ENCODE results near the gene CERK. TPM values are rescaled to one million over a fixed set of nuclear protein-coding genes. Genes with fewer than 3 reads are reported as not detected.

Gene CERK
- total RNA-seq, 2 experiments from 2014 or later, result 38.4 to 41.8 TPM

DNA sequence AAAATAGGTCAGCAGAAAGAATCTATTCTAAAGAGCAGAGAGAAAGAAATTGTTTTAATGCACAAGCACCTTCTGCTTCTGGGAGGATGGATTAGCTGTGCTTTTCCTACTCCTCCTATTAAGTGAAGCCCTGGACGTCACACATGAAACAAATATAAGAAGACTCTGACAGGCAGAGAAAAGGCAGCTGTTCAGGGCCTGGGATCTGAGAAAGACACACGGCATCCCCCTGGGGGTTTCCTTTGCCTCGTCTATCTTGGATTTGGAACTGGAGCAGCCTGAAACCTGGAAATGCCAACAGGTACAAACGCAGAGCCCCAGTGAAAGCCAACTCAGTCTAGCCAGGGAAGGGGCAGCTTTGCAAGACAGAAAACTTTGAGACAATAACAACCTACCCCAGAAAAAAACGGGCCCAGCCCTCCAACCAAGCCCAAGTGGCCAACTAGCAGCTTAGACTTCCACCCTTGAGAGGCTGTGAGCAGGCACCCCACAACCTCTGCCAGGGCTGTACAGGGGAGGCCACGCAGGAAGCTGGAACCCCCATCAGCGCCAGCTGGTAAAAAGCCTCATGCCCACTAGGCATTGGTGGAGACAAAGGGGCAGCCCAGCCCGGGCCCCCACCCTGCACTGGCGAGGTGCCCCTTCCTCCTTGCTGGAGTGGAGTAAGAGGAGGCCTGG, 7.3 kb downstream of the CERK start:
- peaks cover 21% of the 10 kb centered on the region for H3K36me3 Mint-ChIP-seq (ENCODE audit: low read depth)
- CTCF ChIA-PET, result interaction anchor here (1.0 to 1.6 kb wide), 4 partner anchors 28 to 167 kb away, joined by 3 to 6 read pairs (median 6); no protein-coding TSS in a partner anchor
- POLR2A ChIA-PET, result interaction anchor here (0.5 kb wide), 1 partner anchor 171 kb away, joined by 3 read pairs; no protein-coding TSS in a partner anchor

DNA sequence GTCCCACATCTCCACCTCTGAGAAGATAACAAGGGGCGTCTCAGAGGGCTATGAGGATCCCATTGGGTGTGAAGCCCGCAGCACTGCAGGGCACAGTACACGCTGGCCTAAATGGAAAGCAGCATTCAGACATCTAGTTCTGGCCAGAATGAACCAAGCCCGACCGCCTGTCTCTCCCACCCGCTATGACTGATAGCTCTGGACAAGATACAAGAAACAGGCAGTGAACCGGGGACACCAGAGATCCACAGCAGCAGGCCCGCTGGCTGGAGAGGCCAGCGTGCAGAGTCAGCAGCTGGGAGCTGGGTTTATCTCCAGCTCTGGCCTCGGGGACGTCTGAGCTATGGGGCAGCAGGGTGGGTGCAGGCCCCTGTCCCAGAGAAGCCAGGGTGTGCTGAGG, 9.6 kb downstream of the CERK start:
- H3K9me3 Mint-ChIP-seq, result no peaks in the 10 kb centered on the region
- peaks cover 18% of the 10 kb centered on the region for H3K36me3 Mint-ChIP-seq (ENCODE audit: low read depth)
- peak overlapping the region; percentile 11 for H3K27ac Mint-ChIP-seq
- DNase-seq (no peak), ATAC-seq (no peak)
- intact Hi-C loops (cut with micrococcal nuclease), result no loop called here
- no peak for TF ChIP-seq CTCF (IDR thresholded peaks at IDR 0.05)
- H3K4me1 Mint-ChIP-seq (ENCODE audit: low read depth), result peaks cover 55% of the 10 kb centered on the region
- H3K27me3 Mint-ChIP-seq, result no peaks in the 10 kb centered on the region
- CTCF ChIA-PET, result interaction anchor here (0.9 to 1.6 kb wide), 2 partner anchors 28 to 30 kb away, joined by 3 to 7 read pairs; no protein-coding TSS in a partner anchor
- POLR2A ChIA-PET, result interaction anchor here (1.0 kb wide), 1 partner anchor 10 kb away, joined by 6 read pairs; no protein-coding TSS in a partner anchor
- H3K4me3 Mint-ChIP-seq, result no peak overlapping the region

More for the DNA sequence above, 7.3 kb downstream of the CERK start:
- TF ChIP-seq CTCF (IDR thresholded peaks at IDR 0.05), result no peak
- Mint-ChIP-seq H3K27ac (peak overlapping the region; percentile 88), H3K9me3 (no peaks in the 10 kb centered on the region), H3K4me1 (ENCODE audit: low read depth) (peaks cover 65% of the 10 kb centered on the region), H3K27me3 (no peaks in the 10 kb centered on the region), H3K4me3 (no peak overlapping the region)
- DNase-seq (no peak), ATAC-seq (peak; percentile 18)
- intact Hi-C loops (cut with micrococcal nuclease), result no loop called here

- intact Hi-C loops (cut with micrococcal nuclease), result no loop called here
- Mint-ChIP-seq H3K27ac (peak overlapping the region; percentile 11), H3K4me3 (no peak overlapping the region), H3K9me3 (no peaks in the 10 kb centered on the region), H3K4me1 (ENCODE audit: low read depth) (peaks cover 55% of the 10 kb centered on the region), H3K36me3 (ENCODE audit: low read depth) (peaks cover 18% of the 10 kb centered on the region), H3K27me3 (no peaks in the 10 kb centered on the region)
- ATAC-seq, result no peak
- CTCF ChIA-PET, result interaction anchor here (0.9 to 1.6 kb wide), 2 partner anchors 28 to 30 kb away, joined by 3 to 7 read pairs; no protein-coding TSS in a partner anchor
- POLR2A ChIA-PET, result interaction anchor here (1.0 kb wide), 1 partner anchor 11 kb away, joined by 6 read pairs; no protein-coding TSS in a partner anchor
- no peak for TF ChIP-seq CTCF (IDR thresholded peaks at IDR 0.05)
- no peak for DNase-seq
Observed at GRCh38 chr22:46727813-46728364, 10.2 kb downstream of the CERK start.

DNA sequence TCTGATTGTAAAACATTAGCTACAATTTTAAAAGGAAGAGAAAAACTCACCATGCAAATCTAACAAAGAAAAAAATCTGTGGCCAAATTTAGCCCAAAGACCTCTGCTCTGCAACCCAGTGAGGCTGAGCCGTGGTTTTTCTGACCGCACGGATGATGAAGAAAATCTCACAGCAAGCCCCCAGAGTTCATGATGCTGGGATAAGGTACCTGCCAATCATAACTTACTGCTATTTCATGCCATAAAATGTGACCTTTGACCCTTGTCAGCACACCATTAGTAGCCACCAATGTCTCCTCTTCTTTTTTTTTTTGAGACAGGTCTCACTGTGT, 11.1 kb downstream of the CERK start:
- ATAC-seq (no peak), DNase-seq (no peak)
- H3K27ac Mint-ChIP-seq, result no peak overlapping the region
- H3K36me3 Mint-ChIP-seq (ENCODE audit: low read depth), result peaks cover 18% of the 10 kb centered on the region
- no peaks in the 10 kb centered on the region for H3K9me3 Mint-ChIP-seq
- ChIA-PET CTCF (interaction anchor here (0.7 kb wide), 1 partner anchor 9 kb away, joined by 3 read pairs; no protein-coding TSS in a partner anchor), POLR2A (interaction anchor here (0.7 kb wide), 1 partner anchor 9 kb away, joined by 3 read pairs; no protein-coding TSS in a partner anchor)
- intact Hi-C loops (cut with micrococcal nuclease), result no loop called here
- no peaks in the 10 kb centered on the region for H3K27me3 Mint-ChIP-seq
- H3K4me3 Mint-ChIP-seq, result no peak overlapping the region
- H3K4me1 Mint-ChIP-seq (ENCODE audit: low read depth), result peaks cover 50% of the 10 kb centered on the region
- no peak for TF ChIP-seq CTCF (IDR thresholded peaks at IDR 0.05)
